Vagina (tissue), 2 donors: ENCODE data around the gene DLST.

ENCODE experiments used
- CTCF ChIP-seq, 3 experiments: fragments of 450-650 bp in 2 of 3; fragments of 200-600 bp in 1 of 3; sonication (generic) in 1 of 3; IDR thresholded peaks; one replicate each; pipeline ENCODE4 v1.5.1; 2017 to 2019; ENCODE audit warnings: antibody characterized with exemption in 3 of 3, mild to moderate bottlenecking in 2 of 3, moderate library complexity in 2 of 3
- POLR2A ChIP-seq, 2 donors: fragments of 450-650 bp; IDR thresholded peaks; one replicate each; pipeline ENCODE4 v1.6.1; 2017; ENCODE audit warnings: antibody characterized with exemption in 2 of 2, mild to moderate bottlenecking in 2 of 2, moderate library complexity in 2 of 2
- POLR2AphosphoS5 ChIP-seq, 2 donors: sonication (generic); formaldehyde crosslinking; IDR thresholded peaks; one replicate each; pipeline ENCODE4 v1.9.0; 2017; ENCODE audit warnings: antibody characterized with exemption in 2 of 2, mild to moderate bottlenecking in 2 of 2, low read depth in 1 of 2; ENCODE audit not compliant: insufficient read depth in 1 of 2

DNA sequence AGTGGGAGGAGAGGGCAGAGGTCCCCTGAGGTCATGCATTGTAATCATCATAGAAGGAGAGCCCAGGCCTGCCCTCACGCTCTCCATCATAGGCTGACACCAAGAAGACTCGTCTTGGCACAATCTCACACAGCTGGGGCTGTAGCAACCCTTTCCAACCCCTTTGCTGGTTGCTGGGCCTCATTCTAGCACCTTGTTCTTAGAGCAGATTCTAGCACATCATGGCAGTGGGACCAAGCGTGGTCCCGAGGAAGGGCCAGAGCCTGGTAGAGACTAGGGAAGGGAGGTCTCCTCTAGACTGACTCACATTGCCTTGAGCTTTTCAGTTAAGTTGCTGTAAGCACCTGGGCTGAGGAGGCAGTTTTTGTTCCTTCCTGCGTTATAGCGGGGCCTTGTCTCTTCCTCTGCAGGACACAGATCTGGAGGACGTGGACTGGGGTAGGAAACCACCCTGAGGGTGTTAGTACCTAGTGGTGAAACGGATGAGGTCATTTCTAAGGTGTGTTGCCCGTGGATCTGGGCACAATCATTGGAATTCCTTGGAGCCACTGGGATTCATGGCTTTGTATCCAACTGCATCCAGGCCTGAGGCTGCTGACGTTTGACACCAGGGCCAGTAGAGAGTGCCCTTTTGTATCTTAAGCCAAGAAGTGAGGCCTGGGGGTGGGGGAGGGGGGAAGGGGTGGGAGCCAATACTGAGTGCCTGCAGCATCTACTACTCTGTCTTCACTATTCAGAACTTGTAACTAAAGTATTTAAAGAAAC, 21.4 kb downstream of the DLST start:
- TF ChIP-seq CTCF (IDR thresholded peaks at IDR 0.05) (no peak), POLR2A (IDR thresholded peaks at IDR 0.05) (no peak), POLR2AphosphoS5 (IDR thresholded peaks at IDR 0.05; ENCODE audit: insufficient read depth in 1 of 2, low read depth in 1 of 2) (no peak)
